GM12892 (cell line): Measurements from ENCODE around the gene NRXN3.

Source experiments
- POLR2A ChIP-seq: IDR thresholded peaks from 2 replicates; pipeline ENCODE4 v1.6.1; 2011; ENCODE audit warnings: low read depth, low read length, control low read depth
- POLR2AphosphoS5 ChIP-seq: IDR thresholded peaks from 2 replicates; pipeline ENCODE4 v1.6.1; 2011; ENCODE audit warnings: low read depth, low read length, control low read depth
- TAF1 ChIP-seq: IDR thresholded peaks from 2 replicates; pipeline ENCODE4 v1.6.1; 2011; ENCODE audit warnings: low read depth, mild to moderate bottlenecking, control low read depth, low read length, borderline replicate concordance

DNA sequence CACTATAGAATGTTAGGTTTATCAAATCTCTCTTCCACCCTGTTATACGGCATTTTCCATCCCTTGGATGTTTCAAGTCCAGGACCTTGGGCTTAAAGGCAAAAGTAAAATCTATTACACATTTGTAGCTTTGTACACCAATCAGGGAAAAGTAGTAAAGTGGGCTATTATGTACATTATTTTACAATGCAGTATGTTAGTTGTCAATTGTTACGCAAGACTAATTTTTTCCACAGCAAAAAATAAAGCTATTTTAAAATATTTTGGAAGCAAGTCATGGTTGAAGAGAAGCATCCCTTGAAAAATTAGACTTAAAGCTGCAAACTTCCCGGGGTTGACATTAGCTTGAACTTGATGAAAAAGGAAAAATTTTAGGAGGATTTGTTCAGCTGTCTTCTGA, 1564.9 kb downstream of the NRXN3 start:
- TF ChIP-seq POLR2A: no peak
- no peak for TF ChIP-seq POLR2AphosphoS5
- no peak for TF ChIP-seq TAF1
